BLaER1 (cell line): ENCODE results near the gene CPNE5.
"Not testable (repeated sequence)": the region's sequence is repeated elsewhere in the genome, so short reads cannot be mapped to it uniquely, and the experiment has no call there.

ENCODE experiments used
- H3K27ac ChIP-seq: shearing (Covaris generic); formaldehyde crosslinking; 2 replicates; pipeline ENCODE4 v1.8.1; 2022
- H3K27me3 ChIP-seq: shearing (Covaris generic); formaldehyde crosslinking; 2 replicates; pipeline ENCODE4 v1.8.1; 2022
- H3K36me3 ChIP-seq: shearing (Covaris generic); formaldehyde crosslinking; 2 replicates; pipeline ENCODE4 v1.8.1; 2022
- H3K4me1 ChIP-seq: shearing (Covaris generic); formaldehyde crosslinking; 2 replicates; pipeline ENCODE4 v1.8.1; 2022
- H3K4me2 ChIP-seq: shearing (Covaris generic); formaldehyde crosslinking; 2 replicates; pipeline ENCODE4 v1.8.1; 2022
- H3K4me3 ChIP-seq: shearing (Covaris generic); formaldehyde crosslinking; 2 replicates; pipeline ENCODE4 v1.8.1; 2022
- H3K9ac ChIP-seq: shearing (Covaris generic); formaldehyde crosslinking; 2 replicates; pipeline ENCODE4 v1.8.1; 2022
- H3K9me3 ChIP-seq: shearing (Covaris generic); formaldehyde crosslinking; 2 replicates; pipeline ENCODE4 v1.8.1; 2022
- H4K20me1 ChIP-seq: shearing (Covaris generic); formaldehyde crosslinking; 2 replicates; pipeline ENCODE4 v1.8.1; 2022
- Cebpa-rat ChIP-seq: shearing (Covaris generic); IDR thresholded peaks from 2 replicates; pipeline ENCODE4 v1.8.1; 2022

CPNE5 gene

GRCh38 chr6:36724514-36725390, 114.5 kb downstream of the CPNE5 start:
- H3K27ac ChIP-seq: no peak overlapping the region
- H3K9ac ChIP-seq: no peak overlapping the region
- H3K4me1 ChIP-seq: peaks cover 95% of the 10 kb centered on the region
- no peaks in the 10 kb centered on the region for H3K36me3 ChIP-seq
- no peaks in the 10 kb centered on the region for H3K9me3 ChIP-seq
- H3K4me3 ChIP-seq: no peak overlapping the region
- no peak for TF ChIP-seq Cebpa-rat
- no peaks in the 10 kb centered on the region for H4K20me1 ChIP-seq
- H3K4me2 ChIP-seq: peak overlapping the region; percentile 57
- no peaks in the 10 kb centered on the region for H3K27me3 ChIP-seq

DNA sequence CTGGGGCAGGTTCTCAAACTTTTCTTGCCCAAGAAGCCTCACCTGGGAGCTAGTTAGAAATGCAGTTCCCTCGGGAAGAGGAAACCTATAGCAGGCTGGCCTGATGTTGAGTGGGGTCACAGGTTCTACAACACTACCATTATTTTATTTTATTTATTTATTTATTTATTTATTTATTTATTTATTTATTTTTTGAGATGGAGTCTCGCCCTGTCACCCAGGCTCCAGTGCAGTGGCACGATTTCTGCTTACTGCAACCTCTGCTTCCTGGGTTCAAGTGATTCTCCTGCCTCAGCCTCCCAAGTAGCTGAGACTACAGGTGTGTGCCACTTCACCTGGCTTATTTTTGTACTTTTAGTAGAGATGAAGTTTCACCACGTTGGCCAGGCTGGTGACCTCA, 115.3 kb downstream of the CPNE5 start:
- not testable (repeated sequence) for H3K4me3 ChIP-seq, H3K9ac ChIP-seq, H3K27ac ChIP-seq, H4K20me1 ChIP-seq, H3K27me3 ChIP-seq, H3K36me3 ChIP-seq, H3K9me3 ChIP-seq
- Histone ChIP-seq H3K4me1 (peaks cover 95% of the 10 kb centered on the region), H3K4me2 (peak overlapping the region; percentile 57; the same call in 1 of the 2 replicates)

DNA sequence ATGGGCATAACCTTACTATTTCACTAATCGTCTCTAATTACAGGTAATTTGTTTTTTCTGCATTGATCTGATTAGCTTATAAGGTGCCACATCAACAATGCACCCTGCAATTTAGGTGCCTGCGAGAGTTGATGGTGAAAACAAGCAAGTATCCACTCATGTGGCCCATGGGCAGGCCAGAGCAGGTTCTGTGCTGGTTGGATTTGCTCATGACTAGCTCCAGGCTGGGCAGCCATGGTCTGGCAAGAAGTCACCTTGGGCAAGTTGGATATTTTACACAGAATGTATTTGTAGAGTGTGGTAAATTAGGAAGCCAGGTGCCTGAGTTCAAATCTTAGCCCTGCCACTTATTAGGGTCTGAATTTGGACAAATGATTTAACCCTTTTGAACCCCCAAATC, 116.4 kb downstream of the CPNE5 start:
- H3K36me3 ChIP-seq: no peaks in the 10 kb centered on the region
- peak overlapping the region; percentile 74; the same call in 1 of the 2 replicates for H3K4me2 ChIP-seq
- no peak overlapping the region for H3K9ac ChIP-seq
- peaks cover 95% of the 10 kb centered on the region for H3K4me1 ChIP-seq
- H3K27ac ChIP-seq: 0 out of 2 replicates have a peak overlapping the region, but pooled peaks have one; percentile 80
- no peak overlapping the region for H3K4me3 ChIP-seq
- H3K27me3 ChIP-seq: no peaks in the 10 kb centered on the region
- no peaks in the 10 kb centered on the region for H3K9me3 ChIP-seq
- H4K20me1 ChIP-seq: no peaks in the 10 kb centered on the region
- TF ChIP-seq Cebpa-rat: no peak

GRCh38 chr6:36722365-36722764, 116.9 kb downstream of the CPNE5 start:
- Histone ChIP-seq H3K36me3 (no peaks in the 10 kb centered on the region), H4K20me1 (no peaks in the 10 kb centered on the region), H3K9ac (peak overlapping the region; percentile 24; the same call in 1 of the 2 replicates), H3K9me3 (no peaks in the 10 kb centered on the region), H3K27me3 (no peaks in the 10 kb centered on the region), H3K27ac (peak overlapping the region; percentile 80), H3K4me3 (no peak overlapping the region), H3K4me2 (peak overlapping the region; percentile 74), H3K4me1 (peaks cover 95% of the 10 kb centered on the region)
- TF ChIP-seq Cebpa-rat: no peak

DNA sequence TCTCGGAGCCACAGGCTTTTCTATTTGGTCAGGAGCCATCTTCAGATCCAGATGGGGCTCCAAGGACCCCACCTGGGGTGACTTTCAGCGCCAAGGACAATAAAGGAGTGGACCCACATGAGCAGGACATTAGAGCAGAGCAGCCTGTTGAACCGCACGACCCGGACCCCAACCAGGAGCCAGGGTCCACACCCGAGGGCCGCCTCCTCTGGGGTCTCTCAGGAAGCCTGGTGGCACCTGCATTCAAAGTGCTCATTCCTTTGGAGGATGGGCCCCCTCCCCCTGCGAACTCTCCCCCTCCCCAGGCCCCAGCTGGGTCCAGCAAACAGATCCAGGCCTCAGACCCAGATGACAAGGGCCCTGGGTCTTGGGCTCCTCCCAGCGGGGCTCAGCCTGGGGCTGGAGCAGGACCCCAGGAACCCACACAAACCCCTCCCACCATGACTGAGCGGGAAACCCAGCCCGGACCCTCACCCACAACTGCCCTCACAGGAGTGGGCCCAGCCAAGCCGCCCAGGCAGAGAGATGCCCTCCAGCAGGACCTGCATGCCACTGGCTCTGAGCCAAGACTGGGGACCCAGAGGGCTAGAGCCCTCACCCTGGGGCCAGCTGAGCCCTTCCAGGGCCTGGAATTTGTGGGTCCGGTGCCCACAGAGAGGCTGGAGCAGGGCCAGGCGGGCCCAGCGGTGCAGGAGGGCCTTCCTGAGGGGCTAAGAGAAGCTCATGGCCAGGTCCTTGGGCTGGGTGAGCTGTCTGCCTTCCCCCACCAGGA, 117.7 kb downstream of the CPNE5 start:
- no peaks in the 10 kb centered on the region for H3K9me3 ChIP-seq
- no peaks in the 10 kb centered on the region for H3K27me3 ChIP-seq
- H4K20me1 ChIP-seq: no peaks in the 10 kb centered on the region
- peak overlapping the region; percentile 74 for H3K4me2 ChIP-seq
- H3K36me3 ChIP-seq: no peaks in the 10 kb centered on the region
- H3K4me3 ChIP-seq: no peak overlapping the region
- TF ChIP-seq Cebpa-rat: no peak
- H3K9ac ChIP-seq: peak overlapping the region; percentile 24
- peaks cover 92% of the 10 kb centered on the region for H3K4me1 ChIP-seq
- H3K27ac ChIP-seq: peak overlapping the region; percentile 80

DNA sequence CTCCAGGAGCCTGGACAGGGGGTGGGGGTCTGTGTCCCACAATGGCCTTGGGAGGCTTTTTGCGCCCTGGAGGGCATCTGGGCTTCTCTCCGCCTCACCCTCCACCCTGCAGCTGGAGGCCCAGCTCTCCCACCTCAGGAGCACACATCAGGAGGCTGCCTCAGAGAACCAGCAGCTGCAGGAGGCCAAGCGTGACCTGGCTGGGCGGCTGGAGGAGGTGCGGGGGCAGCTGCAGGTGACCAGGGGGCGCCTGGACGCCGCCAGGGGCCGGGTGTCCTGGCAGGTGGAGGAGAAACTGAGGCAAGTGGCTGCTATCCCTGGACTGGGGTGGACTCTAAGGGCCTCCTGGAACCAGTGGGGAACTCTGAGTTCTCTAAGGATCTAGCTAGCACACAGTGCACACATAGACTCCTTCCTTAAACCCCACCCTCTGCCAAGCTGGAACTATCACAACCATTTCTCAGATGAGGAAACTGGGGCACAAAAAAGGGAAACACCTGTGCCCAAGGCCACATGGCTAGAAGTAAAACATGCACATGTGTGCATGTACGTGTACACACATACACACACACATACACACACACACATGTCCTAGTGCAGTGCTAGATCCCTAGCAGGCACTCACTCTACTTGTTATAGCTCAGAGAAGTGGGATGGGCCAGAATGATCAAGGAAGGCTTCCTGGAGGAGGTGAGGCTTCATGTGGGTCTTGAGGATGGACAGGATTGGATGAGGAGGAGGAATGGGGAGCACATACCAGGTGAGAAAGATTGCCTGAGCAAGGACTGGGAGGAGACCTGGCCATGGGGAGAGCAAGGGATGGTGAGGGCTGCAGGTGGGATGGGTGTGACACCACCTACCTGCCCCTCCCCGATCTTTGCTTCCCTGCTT, 118.7 kb downstream of the CPNE5 start:
- no peak for TF ChIP-seq Cebpa-rat
- H3K4me1 ChIP-seq: peaks cover 82% of the 10 kb centered on the region
- no peaks in the 10 kb centered on the region for H3K27me3 ChIP-seq

DNA sequence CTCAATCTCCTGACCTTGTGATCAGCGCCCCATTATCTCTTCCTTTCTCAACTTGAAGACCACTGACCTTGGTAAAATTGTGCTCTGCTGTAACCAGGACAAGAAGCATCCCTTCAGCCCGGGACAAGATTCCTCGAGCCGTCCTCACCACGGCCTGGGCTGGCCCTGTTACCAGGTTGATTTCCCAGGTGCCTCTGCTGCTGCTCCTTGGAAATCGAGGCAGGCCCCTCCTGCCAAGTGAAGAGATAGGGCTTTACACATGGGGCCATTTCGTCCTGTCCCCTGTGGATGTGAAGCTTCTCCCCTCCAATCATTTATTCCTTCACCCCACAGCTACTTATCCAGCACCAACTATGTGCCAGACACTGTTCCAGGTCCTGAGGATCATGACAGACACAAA, 120.1 kb downstream of the CPNE5 start:
- H3K9ac ChIP-seq: 0 out of 2 replicates have a peak overlapping the region, but pooled peaks have one; percentile 55
- no peaks in the 10 kb centered on the region for H3K36me3 ChIP-seq
- peaks cover 70% of the 10 kb centered on the region for H3K4me1 ChIP-seq
- H3K4me3 ChIP-seq: no peak overlapping the region
- no peaks in the 10 kb centered on the region for H3K27me3 ChIP-seq
- peak overlapping the region; percentile 80 for H3K27ac ChIP-seq
- no peaks in the 10 kb centered on the region for H4K20me1 ChIP-seq
- no peak for TF ChIP-seq Cebpa-rat
- no peaks in the 10 kb centered on the region for H3K9me3 ChIP-seq
- peak overlapping the region; percentile 74 for H3K4me2 ChIP-seq

More for the DNA sequence above, 118.7 kb downstream of the CPNE5 start:
- Histone ChIP-seq H4K20me1 (no peaks in the 10 kb centered on the region), H3K27ac (peak overlapping the region; percentile 80), H3K9ac (peak overlapping the region; percentile 55; the same call in 1 of the 2 replicates), H3K4me3 (no peak overlapping the region), H3K36me3 (no peaks in the 10 kb centered on the region), H3K4me2 (peak overlapping the region; percentile 74), H3K9me3 (no peaks in the 10 kb centered on the region)

GRCh38 chr6:36718560-36718959, 120.7 kb downstream of the CPNE5 start:
- H3K36me3 ChIP-seq: no peaks in the 10 kb centered on the region
- H3K27ac ChIP-seq: peak overlapping the region; percentile 45; the same call in 1 of the 2 replicates
- no peaks in the 10 kb centered on the region for H4K20me1 ChIP-seq
- H3K4me1 ChIP-seq: peaks cover 68% of the 10 kb centered on the region
- no peak for TF ChIP-seq Cebpa-rat
- H3K9me3 ChIP-seq: no peaks in the 10 kb centered on the region
- no peaks in the 10 kb centered on the region for H3K27me3 ChIP-seq
- peak overlapping the region; percentile 74 for H3K4me2 ChIP-seq
- no peak overlapping the region for H3K4me3 ChIP-seq
- no peak overlapping the region for H3K9ac ChIP-seq

GRCh38 chr6:36717871-36718540, 121.2 kb downstream of the CPNE5 start:
- Histone ChIP-seq H3K9ac (0 out of 2 replicates have a peak overlapping the region, but pooled peaks have one; percentile 38), H3K27me3 (no peaks in the 10 kb centered on the region), H4K20me1 (no peaks in the 10 kb centered on the region), H3K36me3 (no peaks in the 10 kb centered on the region), H3K4me2 (peak overlapping the region; percentile 74), H3K9me3 (no peaks in the 10 kb centered on the region), H3K4me3 (no peak overlapping the region), H3K4me1 (peaks cover 66% of the 10 kb centered on the region), H3K27ac (peak overlapping the region; percentile 45; the same call in 1 of the 2 replicates)
- TF ChIP-seq Cebpa-rat: no peak
